Activated CD8-positive, alpha-beta memory T cell treated with anti-CD3 and anti-CD28 coated beads, Interleukin-2, amount 50 U/mL, for 1 hour (primary cell): Measurements from ENCODE around the gene HMGN1.

Experiments
- DNase-seq: peaks from one replicate; pipeline ENCODE4 v3.0.0-alpha.2; 2020; ENCODE audit errors: extremely low read depth

Gene HMGN1

DNA sequence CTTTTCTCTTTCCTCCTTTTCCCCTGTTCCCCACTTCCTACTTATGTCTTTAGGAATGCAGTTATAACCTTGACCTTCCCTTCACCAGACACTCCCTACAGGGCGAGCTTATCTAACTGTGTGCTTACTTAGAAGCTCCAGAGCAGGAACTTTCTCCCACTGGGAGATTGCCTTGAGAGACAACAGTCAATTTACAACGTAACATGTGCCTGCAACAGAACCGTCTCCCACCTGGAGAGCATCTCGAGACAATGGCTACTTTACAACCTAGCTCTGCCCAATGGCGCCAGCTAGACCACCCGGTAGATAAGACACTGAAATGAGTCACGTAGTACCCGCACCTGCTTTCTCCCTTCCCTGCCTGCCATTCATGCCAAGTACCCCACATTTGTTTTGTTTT is 16.7 kb downstream of the HMGN1 start:
- DNase-seq: no peak

DNA sequence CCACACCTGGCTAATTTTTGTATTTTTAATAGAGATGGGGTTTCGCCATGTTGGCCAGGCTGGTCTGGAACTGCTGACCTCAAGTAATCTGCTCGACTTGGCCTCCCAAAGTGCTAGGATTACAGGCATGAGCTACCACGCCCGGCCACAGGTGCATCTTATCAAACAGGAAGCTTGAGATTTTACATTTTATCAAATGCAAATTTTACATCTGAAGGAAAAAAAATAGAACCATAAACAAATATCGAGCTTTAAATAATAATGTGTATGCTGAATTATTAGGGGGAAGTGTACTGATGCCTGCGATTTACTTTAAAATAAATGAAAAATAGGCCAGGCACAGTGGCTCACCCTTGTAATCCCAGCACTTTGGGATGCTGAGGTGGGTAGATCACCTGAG is 18.9 kb downstream of the HMGN1 start:
- DNase-seq: no peak

DNA sequence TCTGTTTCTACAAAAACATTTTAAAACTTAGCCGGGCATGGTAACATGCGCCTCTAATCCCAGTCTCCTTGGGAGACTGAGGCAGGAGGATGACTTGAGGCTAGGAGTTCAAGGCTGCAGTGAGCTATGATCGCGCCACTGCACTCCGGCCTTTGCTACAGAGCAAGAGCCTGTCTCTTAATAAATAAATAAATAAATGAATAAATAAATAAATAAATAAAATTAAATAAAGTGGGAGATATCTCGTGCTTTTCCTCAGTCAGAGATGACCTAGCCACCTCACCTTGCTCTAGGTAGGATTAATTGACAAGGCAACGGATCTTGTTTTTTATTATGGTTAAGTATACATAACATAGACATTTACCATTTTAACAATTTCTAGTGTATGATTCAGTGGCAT is 21.2 kb downstream of the HMGN1 start:
- DNase-seq: no peak

DNA sequence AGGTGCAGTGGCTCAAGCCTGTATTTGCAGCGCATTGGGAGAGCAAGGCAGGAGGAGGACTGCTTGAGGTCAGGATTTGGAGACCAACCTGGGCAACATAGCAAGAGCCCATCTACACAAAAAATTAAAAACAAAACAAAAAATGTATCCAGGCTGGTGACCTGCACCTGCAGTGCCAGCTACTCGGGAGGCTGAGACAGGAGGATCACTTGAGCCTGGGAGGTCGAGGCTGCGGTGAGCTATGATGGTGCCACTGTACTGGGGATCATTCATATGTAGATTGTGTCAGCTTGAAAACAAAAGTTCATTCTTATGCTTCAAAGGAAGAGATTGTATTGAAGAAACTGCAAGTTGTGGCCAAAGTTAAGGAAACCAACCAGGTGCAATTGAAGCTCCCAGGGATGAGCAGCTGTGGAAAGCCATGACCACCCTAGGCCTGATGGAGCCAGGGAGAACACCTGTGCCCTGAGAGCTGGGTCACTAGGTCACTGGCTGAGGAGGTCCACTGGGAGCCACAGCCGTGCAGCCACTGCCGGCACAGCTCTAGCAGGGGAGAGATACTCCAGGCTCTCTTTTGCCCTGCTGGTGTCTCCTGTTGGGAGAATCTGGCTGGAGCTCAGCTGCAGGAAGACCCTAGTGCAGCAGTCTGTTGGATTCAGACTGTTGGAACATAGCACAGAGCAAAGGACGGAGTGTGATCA is 22.1 kb downstream of the HMGN1 start:
- DNase-seq: no peak

DNA sequence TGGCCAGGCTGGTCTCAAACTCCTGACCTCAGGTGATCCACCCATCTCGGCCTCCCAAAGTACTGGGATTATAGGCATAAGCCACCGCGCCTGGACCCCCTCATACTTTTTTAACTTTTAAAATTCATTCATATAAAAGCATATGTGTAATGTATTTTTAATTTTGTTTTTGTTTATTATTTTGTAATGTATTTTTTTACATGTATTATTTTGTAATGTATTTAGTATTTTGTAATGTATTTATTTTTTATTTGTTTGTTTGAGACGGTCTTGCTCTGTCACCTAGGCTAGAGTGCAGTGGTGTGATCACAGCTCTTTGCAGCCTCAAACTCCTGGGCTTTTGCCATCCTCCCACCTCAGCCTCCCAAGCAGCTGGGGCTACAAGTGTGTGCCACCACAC is 23.4 kb downstream of the HMGN1 start:
- no peak for DNase-seq

DNA sequence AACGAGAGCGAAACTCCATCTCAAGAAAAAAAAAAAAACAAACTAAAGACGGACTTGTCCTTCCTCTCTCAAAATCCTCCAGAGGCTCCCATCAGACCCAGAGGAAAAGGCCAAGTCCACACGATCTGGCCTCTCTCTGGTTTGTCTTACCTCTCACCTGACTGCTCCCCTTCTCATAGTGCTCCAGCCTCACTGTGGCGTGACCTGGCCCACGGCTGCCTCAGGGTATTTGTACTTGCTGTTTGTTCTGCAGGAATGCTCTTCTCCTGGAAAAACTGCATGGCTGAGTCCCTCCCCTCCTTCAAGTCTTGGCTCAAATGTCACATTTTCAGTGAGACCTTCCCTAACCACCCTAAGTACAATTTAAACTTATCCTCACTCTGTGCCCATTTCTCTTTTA is 27.5 kb downstream of the HMGN1 start:
- DNase-seq: no peak

DNA sequence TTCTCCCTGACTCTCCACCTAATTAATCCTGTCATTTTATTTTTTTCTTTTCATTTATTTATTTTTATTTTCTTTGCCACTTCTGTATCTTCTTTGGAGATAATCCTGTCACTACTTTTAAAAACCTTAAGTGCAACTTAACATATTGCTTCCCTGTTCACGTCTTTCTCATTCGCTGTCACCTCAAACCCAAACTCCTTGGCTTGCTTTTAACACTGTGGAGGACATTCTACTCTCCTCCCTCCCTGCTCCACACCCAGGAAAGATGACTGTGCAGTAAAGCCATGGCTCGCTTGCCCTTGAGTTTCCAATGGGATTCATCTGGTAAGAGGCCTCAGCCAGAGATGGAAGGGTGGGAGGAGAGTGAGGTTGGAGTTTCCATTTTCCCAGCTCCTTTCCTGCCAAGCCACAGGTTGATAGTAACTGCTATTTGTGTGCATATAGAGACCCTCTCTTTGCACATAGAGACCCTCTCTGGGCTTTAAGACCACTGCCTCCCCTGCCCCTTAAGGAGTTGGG is 29.0 kb downstream of the HMGN1 start:
- no peak for DNase-seq

DNA sequence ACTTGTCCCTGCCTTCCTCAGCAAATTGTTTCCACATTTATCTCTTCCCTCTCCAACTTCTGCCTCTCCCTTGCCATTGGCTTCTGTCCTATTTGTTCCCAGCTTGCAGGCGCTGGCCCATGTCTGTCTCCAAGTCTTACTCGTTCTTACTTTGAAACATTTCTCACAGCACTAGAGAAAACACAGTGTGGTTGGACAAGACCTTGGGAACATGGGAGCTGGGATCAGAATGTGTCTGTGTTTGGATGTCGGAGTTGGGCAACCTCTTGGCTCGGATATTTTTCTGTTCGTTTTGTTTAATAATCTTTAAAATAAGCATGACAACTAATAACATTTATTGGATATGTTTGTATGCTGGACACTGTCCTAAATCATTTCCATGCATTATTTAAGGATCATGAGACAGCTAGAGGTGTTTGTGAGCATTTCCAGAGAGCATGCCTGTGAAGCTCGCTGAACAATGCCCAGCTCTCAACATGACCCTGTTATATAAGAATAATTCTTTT is 29.6 kb downstream of the HMGN1 start:
- DNase-seq: no peak

DNA sequence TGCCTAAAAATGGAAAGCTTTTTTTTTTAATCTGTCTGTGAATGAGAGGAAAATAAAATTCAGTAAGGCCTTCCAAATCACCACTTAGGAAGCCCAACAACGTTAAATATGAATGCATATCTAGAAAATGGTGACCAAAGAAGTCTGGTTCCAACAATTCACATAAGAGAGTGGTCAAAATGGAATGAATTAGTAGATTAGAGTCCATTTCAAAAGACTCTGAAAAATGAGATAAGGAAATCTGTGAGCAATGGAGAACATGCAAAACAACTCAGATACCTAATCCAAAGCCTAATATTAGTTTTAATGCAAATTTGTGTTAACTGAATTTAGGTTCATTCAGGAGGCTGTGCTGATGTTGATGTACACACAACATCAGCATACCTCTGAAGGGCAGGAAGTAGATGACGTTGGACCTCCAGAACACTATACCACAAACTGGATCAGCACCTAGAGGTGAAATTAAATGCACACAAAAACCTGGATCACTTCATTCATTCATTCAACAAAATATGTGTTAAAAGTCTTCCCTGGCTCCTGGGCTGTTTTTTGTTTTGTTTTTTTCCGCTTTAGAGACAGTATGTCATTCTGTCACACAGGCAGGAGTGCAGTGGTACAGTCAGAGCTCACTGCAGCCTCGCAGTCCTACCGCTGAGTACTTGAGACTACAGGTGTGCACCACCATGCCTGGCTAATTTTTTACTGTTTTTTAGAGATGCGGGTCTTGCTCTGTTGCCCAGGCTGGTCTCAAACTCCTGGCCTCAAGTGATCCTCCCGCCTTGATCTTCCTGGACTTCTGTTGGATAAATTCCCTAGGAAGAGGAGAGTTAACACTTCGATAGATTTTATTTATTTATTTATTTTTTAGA is 30.6 kb downstream of the HMGN1 start:
- DNase-seq: no peak

DNA sequence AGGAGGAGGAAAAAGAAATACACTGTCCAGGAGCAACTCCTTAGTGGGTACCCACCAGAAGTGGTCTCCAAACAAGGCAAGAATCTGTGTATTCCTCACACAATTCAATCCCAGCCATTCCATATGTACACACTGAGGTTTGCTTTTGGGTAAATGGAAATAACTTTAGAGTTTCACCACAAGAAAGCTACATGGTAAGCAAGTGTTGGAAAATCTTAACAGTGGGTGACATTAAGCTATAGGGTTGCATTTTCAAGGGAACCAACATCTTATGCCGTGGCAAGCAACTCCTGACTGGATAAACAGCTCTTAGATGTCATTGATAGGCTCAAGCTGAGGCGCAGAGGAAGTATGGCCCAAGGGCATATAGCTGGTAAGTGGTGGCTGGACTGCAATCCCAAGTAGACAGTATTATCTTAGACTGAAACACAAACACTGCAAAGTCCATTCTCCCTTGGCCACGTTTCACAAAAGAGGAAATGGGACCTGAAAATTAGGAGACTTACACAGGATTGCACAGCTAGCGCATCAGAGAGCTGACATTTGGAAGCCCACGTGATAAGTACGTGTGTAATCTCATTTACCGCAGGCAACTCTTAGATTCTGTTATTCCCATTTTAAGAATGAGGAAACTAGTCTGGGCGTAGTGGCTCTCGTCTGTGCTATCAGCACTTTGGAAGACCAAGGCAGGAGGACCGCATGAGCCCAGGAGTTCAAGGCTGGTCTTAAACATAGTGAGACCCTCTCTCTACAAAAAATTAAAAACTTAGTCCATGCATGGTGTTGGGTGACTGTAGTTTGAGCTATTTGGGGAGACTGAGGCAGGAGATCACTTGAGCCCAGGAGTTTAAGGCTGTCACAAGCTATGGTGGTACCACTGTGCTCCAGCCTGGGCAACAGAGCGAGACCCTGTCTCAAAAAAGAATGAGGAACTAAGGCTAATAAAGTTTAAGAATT is 31.5 kb downstream of the HMGN1 start:
- DNase-seq: no peak

DNA sequence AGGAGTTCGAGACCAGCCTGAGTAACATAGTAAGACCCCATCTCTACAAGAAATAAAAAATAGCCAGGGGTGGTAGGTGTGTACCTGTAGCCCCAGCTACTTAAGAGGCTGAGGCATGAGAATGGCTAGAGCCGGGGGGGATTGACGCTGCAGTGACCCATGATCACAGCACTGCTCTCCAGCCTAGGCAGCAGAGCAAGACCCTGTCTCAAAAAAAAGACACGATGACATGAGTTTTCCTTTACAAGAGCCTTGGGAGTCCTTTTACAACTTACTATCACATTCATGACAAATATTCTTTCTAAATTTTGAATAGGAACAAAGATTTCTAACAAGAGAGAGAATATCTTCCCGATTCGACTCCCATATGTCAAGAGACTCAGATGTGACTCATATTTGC is 32.2 kb downstream of the HMGN1 start:
- DNase-seq: no peak

DNA sequence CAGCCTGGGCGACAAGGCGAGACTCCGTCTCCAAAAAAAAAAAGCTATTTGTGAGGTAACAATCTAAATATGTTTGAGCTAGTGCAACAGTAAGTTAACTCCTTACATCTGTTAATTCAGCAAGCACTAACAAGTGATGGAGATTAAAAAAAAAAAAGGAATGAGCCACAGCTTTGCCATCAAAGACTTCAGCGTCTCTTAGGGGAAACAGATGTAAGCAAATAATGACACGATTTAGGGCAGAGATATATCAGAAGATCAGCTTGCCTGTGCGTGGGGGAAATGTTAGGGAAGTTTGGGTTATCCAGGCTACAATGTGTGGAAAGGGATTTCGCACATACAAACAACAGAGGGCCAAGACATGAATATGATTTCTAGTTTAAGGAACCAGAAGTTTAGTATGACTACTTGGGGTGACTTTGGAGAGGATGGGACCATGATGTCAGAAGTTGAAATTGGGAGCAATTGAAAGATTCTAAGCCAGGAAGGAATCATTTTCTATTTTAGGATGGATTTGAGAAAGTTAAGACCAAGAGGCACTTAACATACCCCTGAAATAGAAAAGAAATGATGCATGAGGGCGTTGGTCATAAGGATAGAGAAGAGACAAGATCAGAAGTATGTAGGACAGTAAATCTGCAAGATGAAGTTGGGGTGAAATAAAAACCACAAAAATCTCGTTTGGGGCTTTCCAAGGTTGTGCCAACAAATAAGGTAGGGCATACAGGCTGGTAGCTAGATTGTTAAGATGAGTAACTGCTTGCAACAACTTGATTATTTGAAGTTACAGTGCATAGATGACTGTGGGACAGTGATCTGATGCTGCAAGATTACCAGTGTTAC is 33.1 kb downstream of the HMGN1 start:
- DNase-seq: no peak

DNA sequence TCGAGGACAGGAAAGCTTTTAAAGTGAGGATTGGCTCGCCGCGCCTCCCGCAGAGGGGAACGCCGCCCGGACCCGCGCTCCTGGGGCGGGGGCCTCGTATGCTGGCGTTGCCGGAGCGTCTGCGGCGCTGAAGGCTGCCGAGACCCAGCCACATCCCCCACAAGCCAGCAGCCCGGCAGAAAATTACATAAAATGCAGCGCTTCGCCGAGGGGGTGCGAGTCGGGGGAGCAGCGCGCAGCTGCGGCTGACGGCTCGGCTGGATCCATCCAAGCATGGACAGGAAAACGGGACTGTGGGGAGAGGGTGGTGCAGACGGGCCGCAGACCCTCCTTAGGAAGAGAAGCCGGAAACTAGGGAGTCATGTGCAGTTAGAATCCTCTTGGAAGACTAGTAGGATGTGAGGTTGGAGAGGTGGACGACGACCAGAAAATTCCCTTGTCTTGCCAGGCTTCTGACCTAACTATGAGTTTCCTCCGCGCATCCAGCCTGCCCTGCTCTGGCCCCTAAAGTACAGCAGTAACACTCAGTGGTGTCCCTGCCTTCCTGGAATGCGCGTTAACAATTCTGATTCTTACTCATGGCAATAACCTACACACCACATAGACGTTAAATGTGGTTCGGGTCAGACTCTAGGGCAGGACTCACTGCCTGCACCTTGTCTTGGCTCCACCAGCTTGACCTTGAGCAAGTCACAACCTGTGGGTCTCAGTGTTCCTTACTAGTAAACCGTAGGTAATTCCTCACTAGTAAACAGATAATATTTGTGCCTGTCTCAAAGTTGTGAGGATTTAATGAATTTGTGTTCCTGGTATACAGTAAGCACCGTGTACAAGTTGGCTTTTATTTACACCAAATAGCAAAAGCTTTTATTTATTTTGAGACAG is 34.5 kb downstream of the HMGN1 start:
- DNase-seq: no peak

DNA sequence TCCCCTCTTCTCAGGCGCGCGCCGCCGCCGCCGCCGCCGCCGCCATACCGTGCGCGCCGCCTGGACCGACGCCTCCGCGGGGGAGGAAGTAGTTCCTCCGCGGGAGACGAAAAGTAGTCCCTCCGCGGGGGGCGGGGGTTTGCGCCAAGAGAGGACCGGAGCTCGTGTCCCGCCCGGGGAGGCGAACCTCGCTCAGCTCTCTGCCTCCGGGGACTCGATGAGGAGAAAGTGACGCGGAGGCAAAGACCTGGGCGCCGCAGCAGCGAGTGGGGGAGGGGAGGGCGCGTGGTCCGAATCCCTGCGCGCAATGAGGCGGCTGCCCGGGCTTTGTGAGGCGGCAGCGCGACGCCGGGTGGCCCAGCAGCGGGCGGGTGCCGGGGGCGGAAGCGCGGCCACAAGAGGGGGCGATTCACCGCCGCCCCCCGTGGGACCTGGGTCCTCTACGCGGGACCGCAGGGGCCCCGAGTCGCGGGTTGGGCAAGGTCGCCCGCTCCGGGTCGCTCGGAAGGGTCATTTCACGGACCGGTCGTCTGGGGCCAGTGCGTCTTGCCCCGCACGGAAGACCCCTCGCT is 35.2 kb downstream of the HMGN1 start, which contains the start of gene BRWD1:
Gene BRWD1 (minus strand): TSS at position 62 of the 572 bp plus-strand sequence. CDS start 141 bp downstream, outside the sequence.
- DNase-seq: peak; percentile 45

DNA sequence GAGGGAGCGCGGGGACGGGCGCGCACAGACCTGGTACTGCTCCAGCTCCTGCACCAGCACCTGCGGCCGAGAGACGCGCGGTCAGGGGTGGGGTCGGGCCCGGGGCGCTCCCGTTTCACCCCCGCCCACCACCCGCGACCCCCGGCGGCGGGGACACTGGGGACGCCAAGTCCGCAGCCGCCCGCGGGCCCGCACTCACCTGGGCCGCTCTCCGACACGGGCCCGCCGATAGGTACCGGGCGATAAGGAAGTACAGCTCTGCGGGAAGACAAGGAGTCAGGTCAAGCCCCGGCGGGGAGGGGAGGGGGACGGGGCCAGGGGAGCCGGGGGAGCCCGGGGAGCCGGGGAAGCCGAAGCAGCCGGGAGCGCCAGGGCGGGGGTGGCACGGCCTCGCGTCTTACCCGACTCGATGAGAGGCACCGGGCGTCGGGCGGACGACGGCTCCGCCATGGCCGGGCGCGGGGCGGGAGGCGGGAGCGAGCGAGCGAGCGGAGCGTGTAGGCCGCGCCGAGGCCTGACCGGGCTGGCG is 35.8 kb downstream of the HMGN1 start:
- no peak for DNase-seq

DNA sequence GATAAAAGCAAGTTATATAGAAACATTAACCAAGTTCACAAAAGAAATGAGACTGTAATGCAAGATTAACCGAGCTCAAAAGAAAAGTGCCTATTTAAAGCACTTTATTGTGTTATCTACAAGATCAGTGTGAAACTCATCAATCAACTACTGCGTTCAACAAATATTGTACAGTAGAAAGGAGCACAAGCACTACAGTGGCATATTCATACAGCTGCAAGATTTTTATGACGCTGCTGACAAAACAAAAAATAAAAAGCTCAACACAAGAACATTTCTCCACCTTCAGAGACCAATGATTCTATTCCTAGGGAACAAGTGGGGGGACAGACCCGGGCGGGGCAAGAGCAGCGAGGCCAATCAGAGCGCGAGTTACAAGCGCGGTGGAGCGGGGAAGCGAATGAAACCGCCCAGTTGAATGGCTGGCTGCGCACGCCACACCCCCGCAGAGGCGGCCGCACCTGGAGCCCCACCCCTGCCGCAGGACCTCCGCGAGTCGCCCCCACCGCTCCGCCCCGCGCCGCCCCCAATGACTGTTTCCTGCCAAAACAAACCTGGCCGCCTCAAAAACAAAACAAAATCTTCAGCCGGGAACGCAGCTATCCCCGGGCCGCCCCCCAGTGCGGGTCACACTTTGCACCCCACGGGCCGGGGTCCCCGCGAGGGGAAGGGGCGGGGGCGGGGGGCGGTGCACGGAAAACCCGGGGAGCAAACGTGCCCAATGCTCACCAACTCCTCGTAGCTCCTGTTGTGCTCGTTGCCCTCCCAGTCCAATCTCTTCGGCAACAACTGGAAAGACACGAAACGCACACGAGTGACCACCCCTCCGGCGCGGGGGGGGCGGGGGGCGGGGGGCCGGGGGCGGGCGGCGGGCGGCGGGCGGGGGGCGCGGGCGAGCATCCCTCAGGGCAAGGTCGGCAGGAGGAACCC is 36.5 kb downstream of the HMGN1 start:
- peak; percentile 87 for DNase-seq

DNA sequence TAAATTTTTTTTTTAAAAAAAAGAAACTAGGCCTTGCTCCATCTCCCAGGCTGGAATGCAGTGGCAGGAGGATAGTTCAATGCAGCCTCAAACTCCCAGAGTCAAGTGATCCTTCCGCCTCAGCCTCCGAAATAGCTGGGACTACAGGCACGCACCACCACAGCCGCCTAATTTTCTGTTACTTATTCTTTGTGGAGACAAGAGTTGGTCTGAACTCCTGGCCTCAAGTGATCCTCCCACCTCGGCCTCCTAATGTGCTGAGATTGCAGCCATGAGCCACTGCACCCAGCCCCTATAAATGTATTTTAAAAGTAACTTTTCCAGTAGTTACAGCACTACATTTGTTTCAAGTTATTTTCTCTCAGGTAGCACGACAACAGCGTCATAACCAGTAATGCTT is 37.7 kb downstream of the HMGN1 start:
- DNase-seq: no peak

DNA sequence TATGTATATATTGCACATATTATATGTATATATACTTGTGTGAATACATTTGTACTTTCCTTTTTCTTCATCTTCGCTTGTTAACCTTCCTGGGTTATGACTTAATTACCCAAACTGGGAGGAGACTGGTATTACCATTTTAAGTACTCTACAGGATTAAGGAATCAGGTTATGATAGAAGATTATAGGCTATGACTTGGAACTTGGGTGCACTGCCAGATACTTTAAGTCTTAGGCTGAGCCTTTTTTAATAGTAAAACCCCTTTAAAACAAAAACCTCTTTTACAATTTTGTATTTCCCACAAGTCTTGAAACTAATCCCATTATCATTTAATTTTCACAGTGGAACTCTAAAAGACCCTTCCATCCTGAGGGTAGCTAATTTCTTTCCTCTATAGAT is 41.4 kb downstream of the HMGN1 start:
- no peak for DNase-seq
